Fibroblast of the aortic adventitia (primary cell): ENCODE results near the gene NRIP1. TPM values are rescaled to one million over a fixed set of nuclear protein-coding genes. Genes with fewer than 3 reads are reported as not detected.

Experiments used
- DNase-seq: peaks from one replicate; pipeline ENCODE4 v3.0.0-alpha.2; 2010; ENCODE audit warnings: low read depth
- H3K4me3 ChIP-seq: 2 replicates; pipeline ENCODE4 v1.5.1; 2011; ENCODE audit warnings: low read depth, mild to moderate bottlenecking, control low read depth, low read length, moderate library complexity
- CTCF ChIP-seq: IDR thresholded peaks from 2 replicates; pipeline ENCODE4 v1.5.1; 2011; ENCODE audit warnings: mild to moderate bottlenecking, low read length, control low read depth, inconsistent platforms; ENCODE audit not compliant: insufficient read depth
- total RNA-seq: library from RNA; depleted of rRNA; stranded (reverse); fragments of >200 nt; gene quantifications from 2 replicates; pipeline ENCODE4 v1.2.3, GENCODE V29; 2012; ENCODE audit warnings: low replicate concordance

NRIP1 gene
- total RNA-seq, 1 donor, result 34.8 TPM

GRCh38 chr21:15011967-15012366, 52.8 kb downstream of the NRIP1 start:
- no peak for DNase-seq
- no peak for TF ChIP-seq CTCF

GRCh38 chr21:15010645-15011044, 54.2 kb downstream of the NRIP1 start:
- TF ChIP-seq CTCF, result no peak
- DNase-seq, result no peak
- no peak overlapping the region for H3K4me3 ChIP-seq

More at GRCh38 chr21:15011967-15012366, 52.8 kb downstream of the NRIP1 start:
- no peak overlapping the region for H3K4me3 ChIP-seq

GRCh38 chr21:15009837-15010363, 54.9 kb downstream of the NRIP1 start:
- peak; percentile 79 for DNase-seq
- TF ChIP-seq CTCF, result no peak
- H3K4me3 ChIP-seq, result no peak overlapping the region

- no peak for DNase-seq
- no peak for TF ChIP-seq CTCF
- no peak overlapping the region for H3K4me3 ChIP-seq
These were observed 57.0 kb downstream of the NRIP1 start for GRCh38 chr21:15007716-15008296.

- TF ChIP-seq CTCF, result no peak
- DNase-seq, result no peak
- H3K4me3 ChIP-seq, result no peak overlapping the region
These were observed 58.1 kb downstream of the NRIP1 start for GRCh38 chr21:15006594-15007230.

GRCh38 chr21:15005391-15005790, 59.4 kb downstream of the NRIP1 start:
- no peak for DNase-seq
- no peak overlapping the region for H3K4me3 ChIP-seq

More at GRCh38 chr21:15005391-15005790, 59.4 kb downstream of the NRIP1 start:
- no peak for TF ChIP-seq CTCF
